OCI-M1 (cell line): ENCODE measurements around the gene CCDC71L.

Experiments used
- DNase-seq: peaks from one replicate; lab custom pipeline; 2025; lab: John Stamatoyannopoulos, UW

Gene CCDC71L

GRCh38 chr7:106625678-106626301 lies 35.2 kb downstream of the CCDC71L start:
- DNase-seq = no peak

- no peak for DNase-seq
Observed at GRCh38 chr7:106623853-106624252, 37.1 kb downstream of the CCDC71L start.

DNA sequence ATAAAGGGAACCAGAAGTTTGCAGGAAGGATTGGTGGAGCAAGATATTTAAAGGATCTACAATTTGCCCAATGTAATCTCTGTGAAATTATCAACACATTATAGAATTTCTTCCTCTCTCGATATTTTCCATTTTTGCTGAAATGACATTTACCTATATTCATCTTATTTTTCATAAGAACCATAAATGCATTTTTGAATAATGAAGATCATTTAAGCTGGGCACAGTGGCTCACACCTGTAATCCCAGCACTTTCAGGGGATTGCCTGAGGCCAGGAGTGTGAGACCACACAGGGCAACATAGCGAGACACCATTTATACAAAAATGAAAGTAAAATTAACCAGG lies 37.7 kb downstream of the CCDC71L start:
- no peak for DNase-seq

DNA sequence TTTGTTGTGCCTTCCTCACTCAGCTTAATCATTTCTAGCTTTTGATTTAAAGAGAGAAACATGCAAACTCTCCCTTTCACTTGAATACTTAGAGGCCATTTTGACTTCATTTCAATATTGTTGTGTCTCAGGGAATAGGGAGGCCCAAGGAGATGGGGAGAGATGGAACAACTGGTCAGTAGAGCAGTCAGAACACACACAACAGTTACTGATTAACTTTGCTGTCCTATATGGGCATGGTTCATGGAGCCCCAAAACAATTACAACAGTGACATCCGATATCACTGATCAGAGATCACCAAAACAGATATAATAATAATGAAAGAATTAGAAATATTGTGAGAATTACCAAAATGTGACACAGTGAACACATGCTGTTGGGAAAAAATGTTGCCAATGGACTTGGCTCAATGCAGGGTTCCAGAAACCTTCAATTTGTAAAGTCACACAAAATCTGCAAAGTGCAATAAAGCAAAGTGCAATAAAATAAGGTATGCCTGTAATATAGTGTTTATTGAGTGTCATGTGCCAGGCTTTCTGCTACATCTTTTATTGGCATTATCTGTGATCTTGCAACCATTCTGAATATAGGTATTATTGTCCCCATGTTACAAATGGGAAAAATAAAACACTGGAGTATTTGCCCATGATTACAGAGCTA lies 38.2 kb downstream of the CCDC71L start:
- no peak for DNase-seq

DNA sequence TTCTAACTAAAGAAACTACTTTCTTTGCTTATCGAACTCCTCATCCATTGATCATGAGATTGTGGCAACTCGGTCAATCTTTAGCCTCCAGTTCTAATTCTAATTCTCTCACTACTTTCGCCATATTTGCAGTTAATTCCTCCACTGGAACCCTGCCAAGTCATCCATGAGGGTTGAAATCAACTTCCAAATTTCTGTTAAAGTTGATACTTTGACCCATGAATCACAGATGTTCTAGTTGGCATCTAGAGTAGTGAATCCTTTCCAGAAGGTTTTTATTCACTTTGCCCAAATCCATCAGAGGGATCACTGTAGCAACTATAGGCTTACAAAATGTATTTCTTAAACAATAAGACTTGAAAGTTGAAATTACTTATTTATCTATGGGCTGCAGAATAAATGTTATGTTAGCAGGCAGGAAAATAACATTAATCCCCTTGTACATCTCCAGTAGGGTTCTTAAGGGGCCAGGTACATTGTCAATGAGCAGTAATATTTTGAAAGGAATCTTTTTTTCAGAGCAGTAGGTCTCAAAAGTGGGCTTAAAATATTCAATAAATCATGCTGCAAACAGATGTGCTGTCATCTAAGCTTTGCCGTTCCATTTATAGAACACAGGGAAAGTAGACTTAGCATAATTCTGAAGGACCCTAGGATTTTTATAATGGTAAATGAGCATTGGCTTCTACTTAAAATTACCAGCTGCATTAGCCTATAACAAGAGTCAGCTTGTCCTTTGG lies 39.4 kb downstream of the CCDC71L start:
- no peak for DNase-seq

- DNase-seq = no peak
Observed at GRCh38 chr7:106620676-106621075, 40.3 kb downstream of the CCDC71L start.

- DNase-seq = no peak
Observed at GRCh38 chr7:106620034-106620433, 40.9 kb downstream of the CCDC71L start.

- DNase-seq = no peak
Observed at GRCh38 chr7:106619213-106619612, 41.7 kb downstream of the CCDC71L start.

GRCh38 chr7:106618480-106618879 lies 42.5 kb downstream of the CCDC71L start:
- no peak for DNase-seq

DNA sequence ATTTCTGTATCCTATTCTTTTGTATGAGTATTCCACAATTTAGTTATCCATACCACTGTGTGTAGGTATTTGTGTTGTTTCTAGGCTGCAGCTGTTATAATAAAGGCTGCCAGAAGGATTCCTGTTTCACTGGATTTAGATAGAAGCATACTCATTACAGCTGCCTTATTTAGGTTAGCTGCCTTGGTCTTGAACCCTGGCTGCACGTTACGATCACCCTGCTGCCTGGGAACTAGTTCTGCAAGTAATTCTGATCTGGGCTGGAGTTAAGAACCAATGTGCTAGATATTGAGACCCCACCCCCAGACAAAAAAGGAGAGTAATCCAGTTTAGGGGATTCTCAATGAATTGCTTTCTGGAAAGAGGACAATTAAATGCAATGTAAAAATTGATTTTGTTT lies 43.1 kb downstream of the CCDC71L start:
- no peak for DNase-seq

DNA sequence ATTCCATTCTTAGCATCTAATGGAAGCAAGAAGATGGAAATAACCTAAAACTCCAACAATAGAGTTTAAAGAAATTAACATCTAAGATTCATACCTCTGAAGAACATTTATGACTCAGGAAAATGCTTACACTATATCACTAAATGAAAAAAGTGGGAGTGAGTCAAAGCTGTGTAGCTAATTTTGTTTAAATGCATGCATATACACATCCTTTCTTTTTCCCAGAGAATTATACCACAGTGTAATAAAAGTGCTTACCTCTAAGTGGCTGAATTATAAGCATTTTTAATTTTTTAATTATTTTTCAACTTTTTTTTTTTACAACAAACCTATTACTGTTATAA lies 44.3 kb downstream of the CCDC71L start:
- no peak for DNase-seq

DNA sequence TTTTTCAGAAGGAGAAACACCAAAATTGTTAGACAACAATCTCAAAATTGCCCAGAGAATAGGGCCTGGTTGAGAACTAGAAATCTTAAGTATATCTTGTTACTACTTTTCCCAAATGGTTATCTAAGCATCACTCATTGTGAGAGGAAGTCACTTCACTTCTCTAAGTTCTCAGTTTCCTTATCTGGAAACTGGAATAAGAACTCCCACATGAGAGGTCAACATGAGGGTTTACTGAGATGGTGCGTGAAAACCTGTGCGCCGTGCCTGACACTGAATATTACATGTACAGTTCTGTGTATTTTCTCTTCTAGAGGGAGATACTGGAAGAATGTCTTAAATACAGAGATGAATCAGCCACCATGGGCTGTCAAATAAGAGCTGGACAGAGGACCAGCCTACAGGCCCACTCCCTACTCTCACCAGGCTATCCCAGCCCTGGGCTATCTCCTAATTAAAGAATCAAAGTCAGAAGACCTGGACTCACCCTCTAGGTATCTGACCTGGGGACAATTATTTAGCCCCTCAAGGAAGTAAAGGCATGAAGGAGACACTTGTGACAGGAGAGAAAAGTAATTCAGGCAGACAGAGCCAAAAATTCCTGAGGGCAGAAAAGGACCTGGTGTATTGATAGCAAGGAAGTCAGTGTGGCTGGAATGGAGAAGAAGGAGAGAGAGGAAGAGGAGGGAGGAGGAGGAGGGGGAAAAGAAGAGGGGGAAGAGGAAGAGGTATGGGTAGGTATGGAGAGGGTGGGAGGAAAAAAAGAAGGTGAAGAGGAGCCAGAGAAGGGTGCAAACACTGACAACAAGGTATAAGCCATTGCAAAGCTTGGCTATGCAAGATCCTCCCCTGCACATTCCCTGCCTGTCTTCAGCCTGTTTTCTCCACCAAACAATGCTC lies 44.9 kb downstream of the CCDC71L start:
- peak; percentile 22 for DNase-seq

- DNase-seq = no peak
Observed at GRCh38 chr7:106614751-106615150, 46.2 kb downstream of the CCDC71L start.

- no peak for DNase-seq
Observed at GRCh38 chr7:106613848-106614560, 47.0 kb downstream of the CCDC71L start.

GRCh38 chr7:106613279-106613678 lies 47.7 kb downstream of the CCDC71L start:
- no peak for DNase-seq

DNA sequence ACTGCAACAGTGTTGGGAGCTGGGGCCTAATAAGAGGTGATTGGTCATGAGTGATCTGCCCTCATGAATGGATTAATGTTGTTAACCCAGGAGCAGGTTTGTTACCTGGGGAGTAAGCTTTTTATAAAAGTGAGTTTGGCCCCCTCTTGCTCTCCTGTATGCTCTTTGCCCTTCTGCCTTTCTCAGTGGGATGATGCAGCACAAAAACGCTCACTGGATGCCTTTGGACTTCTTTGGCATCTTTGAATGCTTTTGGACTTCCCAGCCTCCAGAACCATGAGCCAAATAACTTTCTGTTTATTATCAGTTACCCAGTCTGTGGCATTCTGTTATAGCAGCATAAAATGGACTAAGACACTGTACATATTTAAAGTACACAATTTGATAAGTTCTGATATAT lies 48.5 kb downstream of the CCDC71L start:
- no peak for DNase-seq

DNA sequence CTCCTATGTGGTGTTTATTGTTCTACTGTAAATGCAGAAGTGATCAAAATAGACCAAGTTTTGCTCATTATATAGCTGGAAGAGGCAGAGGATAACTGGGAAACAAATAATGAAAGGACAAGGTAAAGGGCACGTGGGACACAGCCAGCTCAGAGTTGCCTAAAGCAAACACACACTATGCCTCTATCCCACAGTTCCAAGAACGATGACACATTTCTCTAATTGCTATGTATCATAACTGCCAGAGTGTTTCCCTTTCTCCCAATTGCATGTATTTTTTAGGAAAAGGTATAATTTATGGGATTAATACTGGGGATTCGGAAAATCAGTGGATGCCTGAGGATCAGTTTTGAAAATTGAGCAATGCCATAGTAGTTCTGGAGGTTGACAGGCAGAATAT lies 49.0 kb downstream of the CCDC71L start:
- DNase-seq = no peak

GRCh38 chr7:106610996-106611886 lies 49.7 kb downstream of the CCDC71L start:
- no peak for DNase-seq

DNA sequence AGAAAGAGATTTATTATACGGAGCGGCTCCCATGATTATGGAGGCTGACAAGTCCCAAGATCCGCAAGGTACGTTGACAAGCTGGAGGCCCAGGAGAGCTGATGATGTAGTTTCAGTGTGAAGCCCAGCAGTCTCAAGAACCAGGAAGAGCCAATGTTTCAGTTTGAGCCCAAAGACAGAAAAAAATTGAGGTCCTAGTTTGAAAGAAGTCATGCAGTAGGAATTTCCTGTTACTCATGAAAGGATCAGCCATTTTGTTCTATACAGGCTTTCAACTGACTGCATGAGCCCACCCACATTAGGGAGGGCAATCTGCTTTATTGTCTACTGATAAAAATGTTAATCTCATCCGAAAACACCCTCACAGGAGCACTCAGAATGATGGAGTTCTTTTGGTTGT lies 51.5 kb downstream of the CCDC71L start:
- DNase-seq = no peak

GRCh38 chr7:106608661-106609060 lies 52.3 kb downstream of the CCDC71L start:
- no peak for DNase-seq
